T-cell (primary cell): ENCODE results near the gene ATF2. TPM values are rescaled to one million over a fixed set of nuclear protein-coding genes. Genes with fewer than 3 reads are reported as not detected.
A peak's percentile ranks its signal among the peaks of the same experiment; 100 is the strongest.

ENCODE experiments used
- ATAC-seq, 4 experiments: fragments of 200-7000 bp in 3 of 4; fragments of 150-1000 bp in 1 of 4; cut with Tn5 transposase; replicated peaks in 1 of 4; 1 replicate in 3 of 4; 2 replicates in 1 of 4; pipeline ENCODE4 v1.10.0; 2021; ENCODE audit warnings: moderate library complexity in 3 of 4, mild to moderate bottlenecking in 2 of 4, moderate number of reproducible peaks in 1 of 4
- CTCF ChIA-PET, 2 donors: fragments of 300-600 bp; sonication (Branson Sonifier 250); formaldehyde crosslinking; loops; one replicate each; lab custom pipeline; 2022; ENCODE audit warnings: antibody characterized with exemption in 2 of 2; lab: Charles Lee
- POLR2A ChIA-PET, 2 donors: fragments of 300-600 bp; sonication (Branson Sonifier 250); formaldehyde crosslinking; loops; one replicate each; lab custom pipeline; 2022; ENCODE audit warnings: antibody characterized with exemption in 2 of 2; lab: Charles Lee
- DNase-seq, 35 experiments: peaks; one replicate each; pipeline versions ENCODE4 v3.0.0 to v3.0.0-alpha.2; 2013 to 2023
- H3K27ac ChIP-seq: one replicate; pipeline ENCODE4 v1.5.1; 2013; ENCODE audit warnings: low read length
- H3K27me3 ChIP-seq, 2 experiments: replicated peaks in 1 of 2; 1 replicate in 1 of 2; 2 replicates in 1 of 2; pipeline versions ENCODE4 v1.6.1 to v1.7.0; 2013; ENCODE audit warnings: low read length in 1 of 2, mixed read lengths in 1 of 2; ENCODE audit not compliant: control insufficient read depth in 2 of 2, insufficient read depth in 2 of 2; ENCODE audit errors: extremely low read depth in 1 of 2
- H3K36me3 ChIP-seq, 2 donors: 1 replicate in 1 of 2; 2 replicates in 1 of 2; pipeline versions ENCODE4 v1.6.1 to v1.7.0; 2013; ENCODE audit warnings: low read length in 1 of 2; ENCODE audit not compliant: control insufficient read depth in 2 of 2, insufficient read depth in 1 of 2; ENCODE audit errors: extremely low read depth in 1 of 2
- H3K4me1 ChIP-seq, 2 experiments: 1 replicate in 1 of 2; 2 replicates in 1 of 2; pipeline versions ENCODE4 v1.6.1 to v1.7.0; 2013; ENCODE audit warnings: low read length in 2 of 2, mixed read lengths in 1 of 2; ENCODE audit not compliant: insufficient read depth in 2 of 2, control insufficient read depth in 1 of 2; ENCODE audit errors: extremely low read depth in 1 of 2
- H3K4me3 ChIP-seq, 2 donors: 1 replicate in 1 of 2; 2 replicates in 1 of 2; pipeline versions ENCODE4 v1.5.1 to v1.7.0; 2013; ENCODE audit warnings: mild to moderate bottlenecking in 2 of 2, low read length in 1 of 2, moderate library complexity in 1 of 2; ENCODE audit not compliant: control insufficient read depth in 1 of 2; ENCODE audit errors: extremely low read depth in 1 of 2
- H3K9me3 ChIP-seq: 2 replicates; pipeline ENCODE4 v1.7.0; 2013
- H3K27ac Mint-ChIP-seq, 2 donors: one replicate each; pipeline ENCODE4 v1.8.0; 2020 to 2021; ENCODE audit warnings: mild to moderate bottlenecking in 2 of 2, mixed read lengths in 2 of 2
- H3K27me3 Mint-ChIP-seq, 2 donors: one replicate each; pipeline ENCODE4 v1.8.0; 2021 to 2022; ENCODE audit warnings: mixed read lengths in 2 of 2
- H3K36me3 Mint-ChIP-seq: one replicate; pipeline ENCODE4 v1.8.0; 2021; ENCODE audit warnings: mixed read lengths
- H3K4me1 Mint-ChIP-seq, 3 donors: one replicate each; pipeline ENCODE4 v1.8.0; 2020 to 2022; ENCODE audit warnings: mixed read lengths in 3 of 3, mild to moderate bottlenecking in 1 of 3
- H3K4me3 Mint-ChIP-seq, 3 donors: one replicate each; pipeline ENCODE4 v1.8.0; 2020 to 2022; ENCODE audit warnings: mild to moderate bottlenecking in 3 of 3, mixed read lengths in 3 of 3, moderate library complexity in 3 of 3
- H3K9me3 Mint-ChIP-seq, 3 donors: one replicate each; pipeline ENCODE4 v1.8.0; 2020 to 2022; ENCODE audit warnings: mixed read lengths in 3 of 3
- WGBS: methylation state at CpG from one replicate; pipeline ENCODE4 v1.1.5; 2013; ENCODE audit warnings: missing lambda C conversion rate; ENCODE audit not compliant: insufficient coverage; 5-methylcytosine and 5-hydroxymethylcytosine counted together
- total RNA-seq, 35 experiments: library from RNA in 6 of 35; stranded (reverse) in 6 of 35; fragments of 120-200 nt in 1 of 35; gene quantifications; one replicate each; pipeline versions ENCODE4 v1.2.1 to v1.2.4 and lab custom pipeline; 2013 to 2026

Gene ATF2
- total RNA-seq, 5 donors from 2014 or later (not counting 1 experiment from before 2014, with no cell fraction given) = 49.1 to 57.0 (median 52.9) TPM

DNA sequence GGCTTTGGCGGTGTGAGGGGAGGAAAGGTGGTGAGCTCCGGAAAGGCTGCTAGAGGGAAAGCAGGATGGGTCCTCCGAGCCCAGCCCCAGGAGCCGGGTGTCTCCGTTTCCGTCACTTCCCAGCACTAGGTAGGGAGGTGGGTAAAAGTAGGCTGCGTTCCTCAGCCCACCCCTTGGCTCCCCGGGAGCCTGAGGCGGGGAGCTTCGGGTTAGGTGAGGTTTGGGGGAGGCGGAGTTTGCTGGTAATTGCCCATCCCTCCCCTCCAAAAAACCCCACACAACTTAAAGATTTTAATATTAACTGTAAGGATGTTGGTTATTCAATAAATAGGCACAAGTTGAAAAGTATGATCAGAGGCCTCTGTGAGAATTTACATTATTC is 552 bp upstream of the ATF2 start:
- Mint-ChIP-seq H3K36me3 (peaks cover 6% of the 10 kb centered on the region), H3K9me3 (no peaks in the 10 kb centered on the region), H3K4me3 (peak overlapping the region; percentile 93 to 100 (median 99)), H3K27ac (peak overlapping the region; percentile 99), H3K27me3 (no peaks in the 10 kb centered on the region), H3K4me1 (peaks cover 41 to 59% (median 55%) of the 10 kb centered on the region in 3 donors)
- ChIA-PET CTCF (interaction anchor here (0.5 to 1.2 kb wide), 8 partner anchors 8 to 737 kb away, joined by 3 to 8 read pairs (median 4); no protein-coding TSS in a partner anchor), POLR2A (interaction anchor here (0.6 to 1.3 kb wide), 6 partner anchors 8 to 773 kb away, joined by 3 to 5 read pairs (median 4); partner anchors contain the start of gene SCRN3 (in 1 of the 2))
- 0% methylated on average over 6 of the region's 11 CpGs for WGBS
- Histone ChIP-seq H3K36me3 (no peaks in the 10 kb centered on the region), H3K27me3 (no peaks in the 10 kb centered on the region), H3K4me3 (peak overlapping the region; percentile 68 to 84), H3K9me3 (no peaks in the 10 kb centered on the region), H3K27ac (peak overlapping the region; percentile 69), H3K4me1 (peaks cover 15 to 16% of the 10 kb centered on the region in 2 experiments)
- DNase-seq = no peak
- peak; percentile 12 to 36 (median 16) for ATAC-seq

DNA sequence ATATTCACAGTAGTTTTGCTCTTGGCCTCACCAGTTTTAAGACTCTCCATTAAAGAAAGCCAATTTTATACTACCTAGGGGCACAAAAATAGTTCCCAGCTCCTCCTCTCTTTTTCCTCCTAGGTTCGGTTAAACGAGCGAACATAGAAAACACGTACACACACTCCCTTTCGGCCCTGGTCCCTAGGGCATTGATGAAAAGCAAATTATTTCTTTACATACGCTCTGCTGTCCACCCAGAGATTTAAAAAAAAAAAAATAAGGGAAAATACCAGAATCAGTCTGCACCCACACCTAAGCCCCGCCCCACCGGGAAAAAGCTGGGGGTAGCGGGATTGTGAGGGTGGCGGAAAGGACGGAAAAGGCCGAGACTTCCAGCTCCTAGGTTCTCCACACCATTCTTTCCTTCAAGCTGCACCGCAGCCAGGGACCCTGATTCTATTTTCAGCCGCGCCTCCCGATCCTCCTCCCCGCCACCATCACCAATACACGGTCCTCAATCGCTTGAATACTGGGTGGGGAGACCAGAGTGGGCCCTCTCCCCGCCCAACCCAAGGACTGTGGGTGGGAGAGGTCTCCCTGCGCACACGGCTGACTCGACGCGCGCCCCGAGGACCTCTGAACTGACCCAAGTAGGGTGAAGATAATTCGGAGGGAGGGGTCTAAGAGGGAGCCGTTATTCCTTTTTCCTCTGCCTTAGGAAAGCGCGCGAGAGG is 769 bp downstream of the ATF2 start:
- H3K4me3 Mint-ChIP-seq = peak overlapping the region; percentile 93 to 100 (median 99)
- ATAC-seq = peak in 2 of 4 experiments; percentile 1 to 3
- peaks cover 5% of the 10 kb centered on the region for H3K36me3 Mint-ChIP-seq
- H3K27me3 ChIP-seq = no peaks in the 10 kb centered on the region
- H3K4me1 Mint-ChIP-seq = peaks cover 41 to 62% (median 59%) of the 10 kb centered on the region in 3 donors
- CTCF ChIA-PET = interaction anchor here in 1 of 2 donors (0.9 kb wide), 1 partner anchor 12 kb away, joined by 4 read pairs; no protein-coding TSS in a partner anchor
- POLR2A ChIA-PET = interaction anchor here (0.6 to 0.9 kb wide), 3 partner anchors 12 to 1209 kb away, joined by 3 to 6 read pairs (median 3); no protein-coding TSS in a partner anchor
- H3K9me3 Mint-ChIP-seq = no peaks in the 10 kb centered on the region
- no peaks in the 10 kb centered on the region for H3K27me3 Mint-ChIP-seq
- H3K4me1 ChIP-seq = peaks cover 15 to 16% of the 10 kb centered on the region in 2 experiments
- H3K36me3 ChIP-seq = no peaks in the 10 kb centered on the region
- H3K27ac ChIP-seq = peak overlapping the region; percentile 80
- H3K9me3 ChIP-seq = no peaks in the 10 kb centered on the region
- DNase-seq = peak in 12 of 35 experiments; percentile 3 to 28 (median 17)
- 0% methylated on average over 5 of the region's 32 CpGs for WGBS
- peak overlapping the region; percentile 84 to 95 for H3K4me3 ChIP-seq
- peak overlapping the region; percentile 99 for H3K27ac Mint-ChIP-seq

DNA sequence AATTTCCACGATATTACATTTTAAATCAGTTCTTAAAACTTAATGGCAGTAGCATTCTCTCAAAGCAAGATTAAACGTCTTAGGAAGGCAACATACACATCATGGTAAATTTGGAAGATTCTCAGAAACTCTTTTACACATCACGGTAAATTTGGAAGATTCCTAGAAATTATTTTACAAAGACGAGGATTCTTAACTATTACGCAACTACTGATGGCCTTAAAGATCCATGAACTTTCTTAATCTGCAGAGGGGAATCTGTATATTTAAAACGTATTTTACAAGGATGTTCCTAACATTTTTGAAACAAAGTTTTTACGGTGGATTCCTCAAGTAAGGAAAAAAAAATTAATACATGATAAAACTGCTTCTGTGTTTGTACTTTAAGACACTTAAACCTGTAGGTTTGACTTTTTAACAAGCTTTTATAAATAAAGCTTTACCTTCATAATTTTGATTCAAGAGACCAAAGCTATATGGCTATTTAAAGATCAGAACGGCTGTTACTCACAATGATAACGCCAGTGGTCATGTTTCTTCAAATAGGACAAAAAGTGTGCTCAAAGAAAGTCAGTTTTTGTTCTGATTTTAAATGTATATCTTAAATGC is 1.7 kb downstream of the ATF2 start:
- Histone ChIP-seq H3K9me3 (no peaks in the 10 kb centered on the region), H3K4me3 (no peak overlapping the region), H3K27ac (no peak overlapping the region), H3K27me3 (no peaks in the 10 kb centered on the region), H3K4me1 (peaks cover 15 to 18% of the 10 kb centered on the region in 2 experiments), H3K36me3 (no peaks in the 10 kb centered on the region)
- no peak for ATAC-seq
- H3K27me3 Mint-ChIP-seq = no peaks in the 10 kb centered on the region
- peaks cover 51 to 71% (median 68%) of the 10 kb centered on the region in 3 donors for H3K4me1 Mint-ChIP-seq
- ChIA-PET POLR2A (interaction anchor here (0.5 to 0.9 kb wide), 5 partner anchors 13 to 1506 kb away, joined by 3 to 6 read pairs (median 3); no protein-coding TSS in a partner anchor), CTCF (interaction anchor here in 1 of 2 donors (0.9 kb wide), 1 partner anchor 13 kb away, joined by 4 read pairs; no protein-coding TSS in a partner anchor)
- DNase-seq = no peak
- H3K36me3 Mint-ChIP-seq = peaks cover 6% of the 10 kb centered on the region
- WGBS = 58% methylated on average over 2 of the region's 9 CpGs
- H3K4me3 Mint-ChIP-seq = peak overlapping the region; percentile 93 to 100 (median 99)
- no peaks in the 10 kb centered on the region for H3K9me3 Mint-ChIP-seq
- no peak overlapping the region for H3K27ac Mint-ChIP-seq

DNA sequence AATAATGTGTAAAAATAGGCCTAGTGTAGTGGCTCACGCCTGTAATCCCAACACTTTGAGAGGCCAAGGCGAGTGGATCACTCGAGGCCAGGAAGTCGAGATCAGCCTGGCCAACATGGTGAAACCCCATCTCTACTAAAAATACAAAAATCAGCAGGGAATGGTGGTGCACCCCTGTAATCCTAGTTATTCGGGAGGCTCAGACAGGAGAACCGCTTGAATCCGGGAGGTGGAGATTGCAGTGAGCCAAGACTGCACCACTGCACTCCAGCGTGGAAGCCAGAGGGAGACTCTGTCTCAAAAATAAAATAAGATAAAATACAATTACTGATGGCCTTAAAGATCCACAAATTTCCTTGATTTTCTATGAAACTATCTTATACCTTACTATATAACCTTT is 3.8 kb downstream of the ATF2 start:
- no peaks in the 10 kb centered on the region for H3K9me3 ChIP-seq
- no peaks in the 10 kb centered on the region for H3K27me3 ChIP-seq
- WGBS = no CpG with 5 or more reads among the region's 8 CpGs
- ATAC-seq = no peak
- no peak overlapping the region for H3K27ac ChIP-seq
- H3K36me3 ChIP-seq = no peaks in the 10 kb centered on the region
- Mint-ChIP-seq H3K4me3 (no peak overlapping the region), H3K27me3 (no peaks in the 10 kb centered on the region), H3K9me3 (no peaks in the 10 kb centered on the region), H3K27ac (no peak overlapping the region), H3K36me3 (peaks cover 10% of the 10 kb centered on the region), H3K4me1 (peaks cover 46 to 69% (median 67%) of the 10 kb centered on the region in 3 donors)
- H3K4me3 ChIP-seq = no peak overlapping the region
- ChIA-PET POLR2A (no interaction called here), CTCF (no interaction called here)
- no peak for DNase-seq
- peaks cover 15 to 18% of the 10 kb centered on the region in 2 experiments for H3K4me1 ChIP-seq

DNA sequence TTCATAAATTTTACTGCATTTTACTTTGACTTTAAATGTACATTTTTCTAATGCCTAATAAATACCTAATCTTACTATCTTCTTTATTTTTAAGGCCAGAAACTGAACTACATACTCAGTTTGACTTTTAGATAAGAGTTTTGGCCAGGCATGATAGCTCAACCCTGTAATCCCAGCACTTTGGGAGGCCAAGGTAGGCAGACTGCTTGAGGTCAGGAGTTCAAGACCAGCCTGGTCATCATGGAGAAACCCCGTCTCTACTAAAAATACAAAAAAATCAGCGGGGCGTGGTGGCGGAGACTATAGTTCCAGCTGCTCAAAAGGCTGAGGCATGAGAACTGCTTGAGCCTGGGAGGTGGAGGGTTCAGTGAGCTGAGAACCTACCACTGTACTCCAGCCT is 9.1 kb downstream of the ATF2 start:
- no peaks in the 10 kb centered on the region for H3K27me3 Mint-ChIP-seq
- no peak overlapping the region for H3K27ac Mint-ChIP-seq
- ATAC-seq (no peak), DNase-seq (no peak)
- no CpG with 5 or more reads among the region's 4 CpGs for WGBS
- no peak overlapping the region for H3K27ac ChIP-seq
- H3K36me3 Mint-ChIP-seq = peaks cover 24% of the 10 kb centered on the region
- POLR2A ChIA-PET = interaction anchor here in 1 of 2 donors (0.7 kb wide), 1 partner anchor 10 kb away, joined by 5 read pairs; no protein-coding TSS in a partner anchor
- peaks cover 0 to 2% of the 10 kb centered on the region in 2 experiments for H3K4me1 ChIP-seq
- CTCF ChIA-PET = interaction anchor here (0.6 to 1.2 kb wide), 2 partner anchors 9 to 46 kb away, joined by 3 to 4 read pairs; partner anchors contain the start of gene ATF2 (in 1 of the 2)
- no peaks in the 10 kb centered on the region for H3K9me3 ChIP-seq
- no peaks in the 10 kb centered on the region for H3K9me3 Mint-ChIP-seq
- no peak overlapping the region for H3K4me3 ChIP-seq
- no peaks in the 10 kb centered on the region for H3K27me3 ChIP-seq
- H3K4me3 Mint-ChIP-seq = no peak overlapping the region
- H3K4me1 Mint-ChIP-seq = peaks cover 43 to 62% (median 57%) of the 10 kb centered on the region in 3 donors
- H3K36me3 ChIP-seq = no peaks in the 10 kb centered on the region

DNA sequence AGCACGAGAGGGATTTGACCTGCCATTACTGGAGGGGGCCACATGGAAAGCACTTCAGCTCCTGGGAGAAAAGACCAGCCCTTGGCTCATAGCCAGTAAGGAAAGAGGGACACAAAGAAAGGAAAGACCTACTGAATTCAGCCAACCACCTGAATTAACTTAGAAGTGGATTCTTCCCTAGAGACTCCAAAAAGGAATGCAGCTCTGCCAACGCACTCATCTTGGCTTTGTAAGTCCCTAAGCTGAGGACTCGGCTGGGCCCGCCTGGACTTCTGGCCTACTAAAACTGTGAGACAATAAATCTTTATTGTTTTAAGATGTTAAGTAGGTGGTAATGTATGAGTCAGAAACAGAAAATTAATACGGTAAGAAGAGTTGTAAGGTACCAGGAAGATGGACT is 11.5 kb downstream of the ATF2 start:
- WGBS = no CpG with 5 or more reads among the region's 5 CpGs
- H3K4me3 ChIP-seq = no peak overlapping the region
- no peak overlapping the region for H3K4me3 Mint-ChIP-seq
- DNase-seq (no peak), ATAC-seq (no peak)
- no peak overlapping the region for H3K27ac Mint-ChIP-seq
- no peaks in the 10 kb centered on the region for H3K36me3 ChIP-seq
- no peaks in the 10 kb centered on the region for H3K27me3 Mint-ChIP-seq
- H3K9me3 ChIP-seq = no peaks in the 10 kb centered on the region
- no peaks in the 10 kb centered on the region for H3K27me3 ChIP-seq
- POLR2A ChIA-PET = interaction anchor here in 1 of 2 donors (0.7 kb wide), 1 partner anchor 759 kb away, joined by 3 read pairs; no protein-coding TSS in a partner anchor
- CTCF ChIA-PET = no interaction called here
- no peaks in the 10 kb centered on the region for H3K9me3 Mint-ChIP-seq
- peaks cover 55 to 66% (median 59%) of the 10 kb centered on the region in 3 donors for H3K4me1 Mint-ChIP-seq
- H3K27ac ChIP-seq = no peak overlapping the region
- H3K36me3 Mint-ChIP-seq = peaks cover 19% of the 10 kb centered on the region
- H3K4me1 ChIP-seq = no peaks in the 10 kb centered on the region
